ENCODE data around the gene PDPK1. TPM values are rescaled to one million over a fixed set of nuclear protein-coding genes. Genes with fewer than 3 reads are reported as not detected.
A peak's percentile ranks its signal among the peaks of the same experiment; 100 is the strongest.

Gene PDPK1
- total and polyA plus RNA-seq, 10 donors = 6.2 to 74.5 (median 48.7) TPM

- peaks cover 0 to 89% (median 64%) of the 10 kb centered on the region in 6 donors for H3K36me3 ChIP-seq
- intact Hi-C loops (cut with DNase I; ENCODE audit: low total_unique reads) = no loop called here
- no peak overlapping the region for H3K4me3 ChIP-seq
- no peaks in the 10 kb centered on the region for H3K9me3 ChIP-seq
- peak; percentile 47 for DNase-seq
- H3K27me3 ChIP-seq (replicated peaks in 1 of 7) = no peaks in the 10 kb centered on the region
- TF ChIP-seq POLR2A (IDR thresholded peaks at IDR 0.05) (no peak), CTCF (IDR thresholded peaks at IDR 0.05 in 8 of 11, conservative IDR thresholded peaks at IDR 0.05 in 3 of 11) (no peak), POLR2AphosphoS5 (IDR thresholded peaks at IDR 0.05) (no peak)
- WGBS, 5 donors = 94 to 98% (median 96%) methylated on average over 9 of the region's 9 CpGs
- peaks cover 12 to 80% (median 27%) of the 10 kb centered on the region in 6 donors for H3K4me1 ChIP-seq
- peak overlapping the region in 1 of 8 donors; percentile 18 for H3K27ac ChIP-seq
Observed at GRCh38 chr16:2524339-2524938, 13.4 kb upstream of the PDPK1 start.

GRCh38 chr16:2526135-2526534 is 11.7 kb upstream of the PDPK1 start:
- TF ChIP-seq CTCF (IDR thresholded peaks at IDR 0.05 in 8 of 11, conservative IDR thresholded peaks at IDR 0.05 in 3 of 11) (no peak), POLR2AphosphoS5 (IDR thresholded peaks at IDR 0.05) (peak in 1 of 3 donors; percentile 50)
- peaks cover 0 to 97% (median 66%) of the 10 kb centered on the region in 6 donors for H3K36me3 ChIP-seq
- H3K9me3 ChIP-seq = no peaks in the 10 kb centered on the region
- intact Hi-C loops (cut with DNase I; ENCODE audit: low total_unique reads) = no loop called here
- 55 to 86% (median 75%) methylated on average over 7 to 8 of the region's 8 CpGs for WGBS, 5 donors
- peaks cover 7 to 83% (median 25%) of the 10 kb centered on the region in 6 donors for H3K4me1 ChIP-seq
- peak overlapping the region in 1 of 8 donors; percentile 10 for H3K4me3 ChIP-seq
- DNase-seq = peak; percentile 74
- peak overlapping the region in 5 of 8 donors; percentile 51 to 78 (median 65) for H3K27ac ChIP-seq
- H3K27me3 ChIP-seq (replicated peaks in 1 of 7) = no peaks in the 10 kb centered on the region

GRCh38 chr16:2527071-2527783 is 10.6 kb upstream of the PDPK1 start:
- intact Hi-C loops (cut with DNase I; ENCODE audit: low total_unique reads) = no loop called here

More at GRCh38 chr16:2527071-2527783, 10.6 kb upstream of the PDPK1 start:
- Histone ChIP-seq H3K36me3 (peaks cover 0 to 86% (median 64%) of the 10 kb centered on the region in 6 donors), H3K4me3 (no peak overlapping the region), H3K27ac (peak overlapping the region in 2 of 8 donors; percentile 65 to 78), H3K9me3 (no peaks in the 10 kb centered on the region), H3K4me1 (peaks cover 5 to 78% (median 24%) of the 10 kb centered on the region in 6 donors), H3K27me3 (replicated peaks in 1 of 7) (no peaks in the 10 kb centered on the region)
- 87 to 92% (median 89%) methylated on average over 6 to 12 of the region's 12 CpGs for WGBS, 5 donors
- DNase-seq = peak; percentile 74
- no peak for TF ChIP-seq CTCF (IDR thresholded peaks at IDR 0.05 in 8 of 11, conservative IDR thresholded peaks at IDR 0.05 in 3 of 11)
- peak in 2 of 3 donors; percentile 34 to 44 for TF ChIP-seq POLR2AphosphoS5 (IDR thresholded peaks at IDR 0.05)

Data from spleen (tissue), 11 donors.